ENCODE measurements around the gene SUCO.

DNA sequence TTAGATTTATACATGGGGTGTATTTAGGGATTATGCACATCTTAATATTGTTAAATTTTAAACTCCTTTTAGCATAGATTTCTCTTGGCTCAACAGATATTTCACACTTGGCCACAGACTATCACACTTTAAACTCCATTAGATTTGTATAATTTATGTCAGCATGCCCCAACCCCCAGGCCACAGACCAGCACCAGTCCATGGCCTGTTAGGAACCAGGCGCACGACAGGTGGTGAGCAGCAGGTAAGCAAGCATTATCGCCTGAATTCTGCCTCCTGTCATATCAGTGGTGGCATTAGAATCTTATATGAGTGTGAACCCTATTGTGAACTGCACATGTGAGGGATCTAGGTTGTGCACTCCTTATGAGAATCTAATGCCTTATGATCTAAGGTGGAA, 34.8 kb downstream of the SUCO start:
- TF ChIP-seq EZH2 (IDR thresholded peaks at IDR 0.05; ENCODE audit: insufficient read depth, poor library complexity, severe bottlenecking) (no peak), EZH2phosphoT487 (IDR thresholded peaks at IDR 0.05; ENCODE audit: insufficient read depth, low read depth) (no peak)
